ENCODE data around the gene MAPK4. TPM values are rescaled to one million over a fixed set of nuclear protein-coding genes. Genes with fewer than 3 reads are reported as not detected.

Gene MAPK4
- total RNA-seq, 1 donor = not detected

DNA sequence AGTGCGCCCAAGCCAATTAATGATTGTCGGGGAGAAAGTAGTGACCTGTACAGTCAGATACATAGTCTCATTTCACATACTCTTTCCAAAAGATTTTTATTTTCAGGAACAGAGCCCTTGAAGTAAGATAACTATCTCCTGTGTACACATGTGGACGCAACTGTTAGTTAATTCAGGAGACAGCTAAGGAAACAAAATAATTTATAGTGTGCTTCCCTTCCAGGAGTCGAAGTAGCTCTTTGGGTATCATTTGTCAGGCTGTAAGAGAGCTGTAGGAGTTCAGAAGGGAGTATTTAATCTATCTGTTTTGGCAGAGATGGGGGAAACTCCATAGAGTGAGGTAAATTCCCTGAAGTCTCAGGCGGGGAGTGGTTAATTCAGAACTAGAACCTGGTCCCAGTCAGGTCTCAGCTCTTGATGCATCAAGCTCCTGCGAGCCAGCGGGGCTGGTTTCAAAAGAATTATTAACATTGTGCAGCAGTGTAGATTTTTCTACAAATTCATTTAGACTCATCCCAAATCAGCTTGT lies 63.0 kb downstream of the MAPK4 start:
- TF ChIP-seq, protein P1, sequence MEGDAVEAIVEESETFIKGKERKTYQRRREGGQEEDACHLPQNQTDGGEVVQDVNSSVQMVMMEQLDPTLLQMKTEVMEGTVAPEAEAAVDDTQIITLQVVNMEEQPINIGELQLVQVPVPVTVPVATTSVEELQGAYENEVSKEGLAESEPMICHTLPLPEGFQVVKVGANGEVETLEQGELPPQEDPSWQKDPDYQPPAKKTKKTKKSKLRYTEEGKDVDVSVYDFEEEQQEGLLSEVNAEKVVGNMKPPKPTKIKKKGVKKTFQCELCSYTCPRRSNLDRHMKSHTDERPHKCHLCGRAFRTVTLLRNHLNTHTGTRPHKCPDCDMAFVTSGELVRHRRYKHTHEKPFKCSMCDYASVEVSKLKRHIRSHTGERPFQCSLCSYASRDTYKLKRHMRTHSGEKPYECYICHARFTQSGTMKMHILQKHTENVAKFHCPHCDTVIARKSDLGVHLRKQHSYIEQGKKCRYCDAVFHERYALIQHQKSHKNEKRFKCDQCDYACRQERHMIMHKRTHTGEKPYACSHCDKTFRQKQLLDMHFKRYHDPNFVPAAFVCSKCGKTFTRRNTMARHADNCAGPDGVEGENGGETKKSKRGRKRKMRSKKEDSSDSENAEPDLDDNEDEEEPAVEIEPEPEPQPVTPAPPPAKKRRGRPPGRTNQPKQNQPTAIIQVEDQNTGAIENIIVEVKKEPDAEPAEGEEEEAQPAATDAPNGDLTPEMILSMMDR (IDR thresholded peaks at IDR 0.05; ENCODE audit: extremely low read depth, low read depth, low read length) = no peak
- H3K27me3 ChIP-seq (ENCODE audit: insufficient read depth, low read length) = no peaks in the 10 kb centered on the region
- H2AFZ ChIP-seq (ENCODE audit: low read length) = no peak overlapping the region
- H3K4me2 ChIP-seq (ENCODE audit: insufficient read depth, low read length) = no peak overlapping the region
- no peak for DNase-seq (ENCODE audit: insufficient read length, low spot score, missing footprints)
- no peaks in the 10 kb centered on the region for H3K79me2 ChIP-seq (ENCODE audit: insufficient read depth, low read length)
- no peaks in the 10 kb centered on the region for H3K36me3 ChIP-seq (ENCODE audit: insufficient read depth, low read length)
- no peaks in the 10 kb centered on the region for H3K9me3 ChIP-seq (ENCODE audit: low read depth, low read length)
- no peak overlapping the region for H3K4me3 ChIP-seq (ENCODE audit: insufficient read depth, low read length)
- H4K20me1 ChIP-seq (ENCODE audit: insufficient read depth, low read length) = no peaks in the 10 kb centered on the region
- H3K27ac ChIP-seq (ENCODE audit: low read depth, low read length) = no peak overlapping the region
- no peaks in the 10 kb centered on the region for H3K4me1 ChIP-seq (ENCODE audit: insufficient read depth, low read length)

DNA sequence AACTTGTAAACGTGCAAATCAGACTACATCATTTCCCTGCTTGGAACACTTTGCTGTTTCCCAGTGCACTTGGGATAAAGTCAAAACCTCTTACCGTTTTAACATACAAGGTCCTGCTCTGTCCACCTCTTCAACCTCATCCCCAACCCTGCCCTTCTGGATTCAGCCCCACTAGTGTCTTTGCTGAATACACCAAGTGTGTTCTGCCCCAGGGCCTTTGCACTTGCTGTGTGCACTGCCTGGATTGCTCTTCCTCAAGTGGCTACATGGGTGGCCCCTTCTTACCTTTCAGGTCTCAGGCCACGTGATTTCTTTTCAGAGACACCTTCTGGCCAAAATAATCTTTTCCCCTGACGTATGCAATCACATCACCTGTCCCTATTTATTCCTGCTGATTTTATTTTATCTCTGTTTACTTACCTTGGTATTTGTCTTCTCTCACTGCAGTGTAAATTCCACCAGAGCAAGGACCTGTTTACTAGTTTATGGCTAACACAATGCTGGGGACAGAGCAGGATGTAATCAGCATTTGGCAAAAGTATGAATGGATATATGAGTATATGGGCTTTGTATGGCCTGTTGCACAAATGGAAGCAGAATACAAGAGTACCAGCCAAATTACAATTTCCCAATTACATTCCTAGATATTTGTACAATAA lies 63.9 kb downstream of the MAPK4 start:
- no peaks in the 10 kb centered on the region for H4K20me1 ChIP-seq (ENCODE audit: insufficient read depth, low read length)
- no peaks in the 10 kb centered on the region for H3K9me3 ChIP-seq (ENCODE audit: low read depth, low read length)
- H3K36me3 ChIP-seq (ENCODE audit: insufficient read depth, low read length) = no peaks in the 10 kb centered on the region
- no peaks in the 10 kb centered on the region for H3K79me2 ChIP-seq (ENCODE audit: insufficient read depth, low read length)
- H3K27me3 ChIP-seq (ENCODE audit: insufficient read depth, low read length) = no peaks in the 10 kb centered on the region
- H3K4me2 ChIP-seq (ENCODE audit: insufficient read depth, low read length) = no peak overlapping the region
- DNase-seq (ENCODE audit: insufficient read length, low spot score, missing footprints) = no peak
- H2AFZ ChIP-seq (ENCODE audit: low read length) = no peak overlapping the region
- no peak overlapping the region for H3K4me3 ChIP-seq (ENCODE audit: insufficient read depth, low read length)
- H3K4me1 ChIP-seq (ENCODE audit: insufficient read depth, low read length) = no peaks in the 10 kb centered on the region
- H3K27ac ChIP-seq (ENCODE audit: low read depth, low read length) = no peak overlapping the region
- TF ChIP-seq, protein P1 (IDR thresholded peaks at IDR 0.05; ENCODE audit: extremely low read depth, low read depth, low read length) = no peak

DNA sequence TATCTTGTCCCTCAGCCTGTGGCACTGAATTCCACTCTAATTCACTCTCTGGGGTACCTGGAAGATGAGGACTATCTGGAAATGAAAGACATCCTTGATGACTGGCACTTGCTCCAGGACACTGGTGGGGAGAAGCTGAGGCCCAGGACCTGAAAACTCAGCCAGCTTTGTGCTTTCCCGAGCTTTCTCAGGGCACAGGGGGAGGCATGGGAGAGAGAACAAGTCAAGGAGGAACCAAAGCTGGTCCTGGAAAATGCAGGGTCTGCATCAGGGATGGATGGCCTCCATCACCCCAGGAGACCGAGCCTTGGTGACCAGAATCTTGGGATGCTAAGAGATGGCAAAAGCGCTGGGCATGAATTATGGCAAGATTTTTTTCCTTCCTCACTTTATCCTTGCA lies 65.1 kb downstream of the MAPK4 start:
- TF ChIP-seq, protein P1 (IDR thresholded peaks at IDR 0.05; ENCODE audit: extremely low read depth, low read depth, low read length) = no peak
- Histone ChIP-seq H2AFZ (ENCODE audit: low read length) (no peak overlapping the region), H3K27me3 (ENCODE audit: insufficient read depth, low read length) (no peaks in the 10 kb centered on the region), H3K4me1 (ENCODE audit: insufficient read depth, low read length) (no peaks in the 10 kb centered on the region), H3K79me2 (ENCODE audit: insufficient read depth, low read length) (no peaks in the 10 kb centered on the region), H3K9me3 (ENCODE audit: low read depth, low read length) (no peaks in the 10 kb centered on the region), H4K20me1 (ENCODE audit: insufficient read depth, low read length) (no peaks in the 10 kb centered on the region), H3K27ac (ENCODE audit: low read depth, low read length) (no peak overlapping the region), H3K36me3 (ENCODE audit: insufficient read depth, low read length) (no peaks in the 10 kb centered on the region), H3K4me2 (ENCODE audit: insufficient read depth, low read length) (no peak overlapping the region), H3K4me3 (ENCODE audit: insufficient read depth, low read length) (no peak overlapping the region)
- DNase-seq (ENCODE audit: insufficient read length, low spot score, missing footprints) = no peak

DNA sequence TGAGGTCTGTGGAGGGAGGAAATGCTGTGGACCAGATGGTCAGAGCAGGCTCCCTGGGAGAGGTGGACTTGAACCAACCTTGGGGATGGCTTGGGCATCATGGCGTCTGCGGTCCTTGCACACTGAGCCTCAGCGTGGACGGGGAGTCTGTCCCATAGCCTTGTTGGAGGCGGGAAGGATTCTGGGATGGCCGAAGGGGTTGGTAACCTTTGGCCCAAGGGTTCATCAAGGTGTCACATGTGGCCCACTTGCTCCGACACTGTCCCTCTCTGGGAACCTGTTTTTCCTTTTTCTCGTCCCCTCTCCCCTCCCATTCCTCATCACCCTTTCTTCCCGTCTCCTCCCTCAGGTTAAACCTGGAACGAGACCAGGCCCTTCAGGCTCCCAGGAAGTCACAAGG lies 66.4 kb downstream of the MAPK4 start:
- TF ChIP-seq, protein P1 (IDR thresholded peaks at IDR 0.05; ENCODE audit: extremely low read depth, low read depth, low read length) = no peak
- H3K4me3 ChIP-seq (ENCODE audit: insufficient read depth, low read length) = no peak overlapping the region
- H3K27me3 ChIP-seq (ENCODE audit: insufficient read depth, low read length) = no peaks in the 10 kb centered on the region
- no peaks in the 10 kb centered on the region for H3K4me1 ChIP-seq (ENCODE audit: insufficient read depth, low read length)
- no peak overlapping the region for H3K4me2 ChIP-seq (ENCODE audit: insufficient read depth, low read length)
- no peak for DNase-seq (ENCODE audit: insufficient read length, low spot score, missing footprints)
- no peak overlapping the region for H3K27ac ChIP-seq (ENCODE audit: low read depth, low read length)
- no peaks in the 10 kb centered on the region for H3K9me3 ChIP-seq (ENCODE audit: low read depth, low read length)
- H4K20me1 ChIP-seq (ENCODE audit: insufficient read depth, low read length) = no peaks in the 10 kb centered on the region
- H3K79me2 ChIP-seq (ENCODE audit: insufficient read depth, low read length) = no peaks in the 10 kb centered on the region
- H2AFZ ChIP-seq (ENCODE audit: low read length) = no peak overlapping the region
- H3K36me3 ChIP-seq (ENCODE audit: insufficient read depth, low read length) = no peaks in the 10 kb centered on the region

Data from osteoblast (primary cell).